ENCODE results near the gene SMYD3. TPM values are rescaled to one million over a fixed set of nuclear protein-coding genes. Genes with fewer than 3 reads are reported as not detected.

SMYD3 gene
- total RNA-seq, 4 donors from 2014 or later: 15.6 to 21.1 (median 18.4) TPM

DNA sequence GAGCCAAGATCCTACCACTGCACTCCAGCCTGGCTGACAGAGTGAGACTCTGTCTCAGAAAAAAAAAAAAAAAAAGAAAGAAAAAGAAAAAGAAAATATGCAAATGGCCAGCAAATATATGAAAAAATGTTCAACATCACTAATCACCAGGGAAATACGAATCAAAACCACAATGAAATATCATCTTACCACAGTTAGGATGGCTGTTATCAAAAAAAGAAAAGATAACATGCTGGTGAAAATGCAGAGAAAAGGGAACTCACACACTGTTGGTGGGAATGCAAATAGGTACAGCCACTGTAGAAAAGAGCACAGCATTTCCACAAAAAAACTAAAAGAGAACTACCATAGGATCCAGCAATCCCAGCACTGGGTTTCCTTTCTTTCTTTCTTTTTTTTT, 477.5 kb downstream of the SMYD3 start:
- TF ChIP-seq, protein P1, sequence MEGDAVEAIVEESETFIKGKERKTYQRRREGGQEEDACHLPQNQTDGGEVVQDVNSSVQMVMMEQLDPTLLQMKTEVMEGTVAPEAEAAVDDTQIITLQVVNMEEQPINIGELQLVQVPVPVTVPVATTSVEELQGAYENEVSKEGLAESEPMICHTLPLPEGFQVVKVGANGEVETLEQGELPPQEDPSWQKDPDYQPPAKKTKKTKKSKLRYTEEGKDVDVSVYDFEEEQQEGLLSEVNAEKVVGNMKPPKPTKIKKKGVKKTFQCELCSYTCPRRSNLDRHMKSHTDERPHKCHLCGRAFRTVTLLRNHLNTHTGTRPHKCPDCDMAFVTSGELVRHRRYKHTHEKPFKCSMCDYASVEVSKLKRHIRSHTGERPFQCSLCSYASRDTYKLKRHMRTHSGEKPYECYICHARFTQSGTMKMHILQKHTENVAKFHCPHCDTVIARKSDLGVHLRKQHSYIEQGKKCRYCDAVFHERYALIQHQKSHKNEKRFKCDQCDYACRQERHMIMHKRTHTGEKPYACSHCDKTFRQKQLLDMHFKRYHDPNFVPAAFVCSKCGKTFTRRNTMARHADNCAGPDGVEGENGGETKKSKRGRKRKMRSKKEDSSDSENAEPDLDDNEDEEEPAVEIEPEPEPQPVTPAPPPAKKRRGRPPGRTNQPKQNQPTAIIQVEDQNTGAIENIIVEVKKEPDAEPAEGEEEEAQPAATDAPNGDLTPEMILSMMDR (IDR thresholded peaks at IDR 0.05; ENCODE audit: low read depth): no peak

DNA sequence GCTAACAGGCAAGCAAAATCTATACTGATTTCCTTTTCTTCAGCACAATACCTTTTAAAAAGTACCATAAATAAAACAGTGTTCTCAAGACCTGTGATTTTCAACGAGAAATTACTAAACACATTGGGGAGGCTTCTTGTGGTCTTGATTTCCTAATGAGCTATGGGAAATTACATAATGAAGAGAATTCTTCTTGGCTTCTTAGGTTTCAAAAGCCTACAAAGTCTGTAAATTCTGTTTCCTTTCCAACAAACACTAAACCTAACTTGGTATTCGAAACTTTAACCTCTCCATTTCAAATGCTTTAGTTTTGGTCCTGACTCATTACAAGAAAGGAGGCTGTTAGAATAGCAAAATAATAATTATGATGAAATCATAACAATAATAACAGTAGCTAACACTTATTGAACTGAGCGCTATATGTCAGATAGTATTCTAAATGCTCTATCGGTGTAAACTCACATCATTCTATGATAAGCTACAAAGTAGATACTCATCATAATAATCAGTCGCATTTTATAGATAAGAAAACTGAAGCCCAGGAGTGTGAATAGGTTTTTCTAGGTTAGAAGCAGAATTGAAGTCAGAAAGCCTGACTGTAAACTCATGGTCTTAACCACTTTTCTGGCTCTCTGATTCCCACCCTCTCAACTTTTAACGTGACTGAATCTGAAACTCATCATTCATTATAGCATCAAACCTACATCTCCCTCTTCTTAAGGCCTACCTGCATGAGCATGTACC, 486.7 kb downstream of the SMYD3 start:
- TF ChIP-seq, protein P1 (IDR thresholded peaks at IDR 0.05; ENCODE audit: low read depth): no peak

DNA sequence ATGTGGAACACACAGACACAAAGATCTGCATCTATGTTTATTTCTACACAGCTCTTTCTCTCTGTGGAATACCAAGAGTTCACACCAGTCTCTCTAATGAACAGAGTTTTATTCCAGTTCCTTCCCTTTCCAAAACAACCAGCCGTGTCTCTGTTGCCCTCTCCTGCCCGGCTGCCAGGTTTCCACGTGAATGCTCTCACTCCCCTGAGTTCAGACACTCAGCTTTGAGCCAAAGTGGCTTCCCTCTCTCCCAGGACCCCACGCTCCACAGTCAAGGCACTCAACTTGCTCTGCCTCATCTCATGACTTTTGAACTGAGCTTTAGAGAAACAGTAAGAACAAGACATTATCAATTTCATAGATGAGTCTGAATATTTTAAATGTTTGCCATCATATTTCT, 488.9 kb downstream of the SMYD3 start:
- TF ChIP-seq, protein P1 (IDR thresholded peaks at IDR 0.05; ENCODE audit: low read depth): no peak

DNA sequence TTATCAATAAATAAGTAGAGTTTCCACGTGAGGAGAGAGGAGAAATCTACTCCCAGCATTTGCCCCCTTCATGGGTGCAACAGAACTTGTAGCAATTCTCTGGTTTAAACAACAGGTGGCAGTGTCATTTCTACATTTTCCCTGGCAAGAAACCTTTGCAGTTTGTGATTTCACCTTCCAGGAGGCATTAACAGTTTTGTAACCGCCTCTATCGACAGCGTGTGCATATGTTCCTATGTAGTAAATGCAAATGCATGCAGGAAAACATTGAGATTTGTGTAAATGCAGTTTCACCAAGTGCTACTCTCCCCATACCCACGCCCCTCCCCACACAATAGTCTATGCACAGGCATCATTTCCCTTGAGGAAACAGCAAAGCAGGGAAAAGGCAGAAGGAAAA, 494.7 kb downstream of the SMYD3 start:
- TF ChIP-seq, protein P1 (IDR thresholded peaks at IDR 0.05; ENCODE audit: low read depth): no peak

DNA sequence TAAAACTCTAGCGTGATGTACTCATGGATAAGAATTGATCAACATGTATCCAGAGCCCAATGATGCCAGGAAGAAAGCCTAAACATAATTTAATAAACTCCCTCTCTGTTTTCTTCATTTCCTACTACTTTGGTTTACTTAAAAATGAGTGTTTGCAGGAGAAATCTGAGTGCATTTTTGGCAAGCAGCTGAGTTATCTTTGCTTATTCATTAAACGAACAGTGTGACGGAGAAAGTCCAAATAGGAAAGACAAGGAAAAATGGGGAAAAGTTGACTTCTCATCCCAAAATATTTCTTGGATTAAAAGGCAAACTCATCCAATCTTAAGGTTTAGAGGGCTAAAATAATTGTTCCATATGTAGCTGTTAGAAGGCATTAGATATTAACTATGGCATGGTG, 496.7 kb downstream of the SMYD3 start:
- TF ChIP-seq, protein P1 (IDR thresholded peaks at IDR 0.05; ENCODE audit: low read depth): no peak

DNA sequence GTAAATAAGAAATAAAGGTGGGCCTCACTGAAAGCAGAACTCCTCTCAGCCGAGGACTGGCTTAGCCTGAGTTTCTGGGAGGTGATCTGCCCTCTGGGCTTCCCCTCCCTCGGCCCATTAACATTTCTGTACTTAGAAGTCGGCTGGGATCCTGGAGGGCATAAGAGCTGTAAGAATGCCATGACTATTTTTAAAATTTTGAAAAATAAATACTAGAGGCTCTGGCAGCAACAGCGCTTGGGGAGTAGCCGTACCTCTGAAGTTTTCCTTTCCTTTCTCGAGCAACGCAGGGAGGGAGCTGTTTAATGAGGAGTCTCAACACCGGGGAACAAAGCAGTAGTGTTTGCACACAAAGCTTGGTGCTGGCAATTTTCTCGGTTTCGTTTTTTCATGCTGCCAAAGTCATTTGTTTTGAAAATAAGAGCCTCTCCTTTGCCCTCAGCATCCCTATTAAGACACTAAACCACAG, 498.7 kb downstream of the SMYD3 start:
- TF ChIP-seq, protein P1 (IDR thresholded peaks at IDR 0.05; ENCODE audit: low read depth): no peak

DNA sequence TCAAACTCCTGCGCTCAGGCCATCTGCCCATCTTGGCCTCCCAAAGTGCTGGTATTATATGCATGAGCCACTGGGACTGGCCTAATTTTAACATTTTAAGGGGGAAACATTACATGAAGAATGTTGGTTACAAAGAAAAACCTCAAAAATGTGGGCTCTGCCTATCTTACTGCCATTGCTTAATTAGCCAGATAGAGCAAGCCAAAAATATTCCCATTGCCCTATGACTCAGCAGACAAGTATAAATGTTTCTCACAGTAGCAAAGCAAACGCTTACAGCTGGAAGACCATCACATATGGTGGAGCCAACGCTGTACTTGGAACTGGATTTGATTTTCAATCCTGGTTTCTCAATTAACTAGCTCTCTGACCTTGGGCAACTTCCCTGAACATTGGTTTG, 502.0 kb downstream of the SMYD3 start:
- TF ChIP-seq, protein P1 (IDR thresholded peaks at IDR 0.05; ENCODE audit: low read depth): no peak
